ENCODE data around the gene TFPT. TPM values are rescaled to one million over a fixed set of nuclear protein-coding genes. Genes with fewer than 3 reads are reported as not detected.

TFPT gene
- total RNA-seq, 1 donor from 2014 or later, result 21.8 TPM

DNA sequence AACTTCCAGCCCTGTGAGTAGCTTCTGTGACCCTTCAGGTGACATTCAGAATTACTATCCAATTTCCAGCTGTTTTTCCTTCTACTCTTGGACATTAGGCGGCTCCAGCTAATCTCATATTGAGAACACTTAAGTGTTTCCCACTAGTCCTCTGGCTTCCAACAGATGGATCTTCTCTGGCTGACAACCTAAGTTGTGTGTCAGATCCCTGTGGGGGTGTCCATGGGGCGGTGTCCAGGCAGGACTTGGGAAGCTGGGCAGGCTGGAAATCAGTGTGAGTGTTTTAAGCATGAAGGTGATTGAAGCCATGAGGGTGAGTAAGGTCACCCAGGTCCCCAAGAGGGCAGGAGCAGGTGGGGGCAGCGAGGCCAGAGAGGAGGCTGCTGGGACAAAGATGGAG lies 32.2 kb upstream of the TFPT start:
- no peaks in the 10 kb centered on the region for H3K27me3 Mint-ChIP-seq
- no peak overlapping the region for H3K4me3 Mint-ChIP-seq (ENCODE audit: low read depth)
- peaks cover 23% of the 10 kb centered on the region for H3K36me3 Mint-ChIP-seq (ENCODE audit: insufficient read depth)

GRCh38 chr19:54145541-54146158 lies 30.2 kb upstream of the TFPT start:
- DNase-seq (ENCODE audit: low spot score, unreplicated experiment), result no peak
- TF ChIP-seq CTCF (IDR thresholded peaks at IDR 0.05; ENCODE audit: unreplicated experiment), result no peak
- no peaks in the 10 kb centered on the region for H3K9me3 Mint-ChIP-seq (ENCODE audit: low read depth)
- H3K4me1 Mint-ChIP-seq (ENCODE audit: low read depth), result peaks cover 1% of the 10 kb centered on the region
- H3K27me3 Mint-ChIP-seq, result no peaks in the 10 kb centered on the region
- H3K27ac Mint-ChIP-seq, result no peak overlapping the region
- H3K36me3 Mint-ChIP-seq (ENCODE audit: insufficient read depth), result peaks cover 25% of the 10 kb centered on the region
- H3K4me3 Mint-ChIP-seq (ENCODE audit: low read depth), result no peak overlapping the region

More for the DNA sequence above, 32.2 kb upstream of the TFPT start:
- no peaks in the 10 kb centered on the region for H3K9me3 Mint-ChIP-seq (ENCODE audit: low read depth)
- no peak for TF ChIP-seq CTCF (IDR thresholded peaks at IDR 0.05; ENCODE audit: unreplicated experiment)
- DNase-seq (ENCODE audit: low spot score, unreplicated experiment), result no peak
- no peak overlapping the region for H3K27ac Mint-ChIP-seq
- no peaks in the 10 kb centered on the region for H3K4me1 Mint-ChIP-seq (ENCODE audit: low read depth)

DNA sequence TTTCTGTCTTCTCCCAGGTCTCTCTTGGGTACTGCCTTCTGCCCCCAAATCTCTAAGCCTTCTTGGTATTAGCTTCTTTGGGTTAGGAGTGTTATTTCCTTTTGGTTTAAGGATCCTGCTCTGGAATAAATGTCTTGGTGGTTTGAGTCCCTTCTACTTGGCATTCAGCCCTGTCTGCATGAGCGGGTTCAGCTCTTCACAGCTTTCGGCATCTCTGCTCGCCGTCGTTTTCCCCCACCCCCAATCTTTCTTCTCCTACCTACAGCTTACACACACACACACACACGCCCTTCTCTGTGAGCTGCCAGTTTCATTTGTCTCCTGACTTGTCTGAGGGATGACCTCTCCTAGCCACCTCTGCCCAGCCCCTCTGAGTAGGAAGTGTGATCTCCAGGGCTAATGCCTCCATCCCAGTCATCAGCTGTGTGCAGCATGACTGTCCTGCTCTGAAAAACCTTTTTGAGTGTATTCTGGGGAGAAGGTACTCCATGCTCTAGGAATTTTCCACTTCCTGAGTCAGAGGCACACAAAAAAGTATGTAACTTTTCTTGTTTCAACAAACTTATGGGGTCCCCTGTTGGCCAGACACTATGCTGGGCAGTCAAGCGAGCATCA lies 26.8 kb upstream of the TFPT start:
- no peak overlapping the region for H3K4me3 Mint-ChIP-seq (ENCODE audit: low read depth)
- H3K4me1 Mint-ChIP-seq (ENCODE audit: low read depth), result peaks cover 10% of the 10 kb centered on the region
- H3K27ac Mint-ChIP-seq, result peak overlapping the region; percentile 34
- H3K36me3 Mint-ChIP-seq (ENCODE audit: insufficient read depth), result peaks cover 20% of the 10 kb centered on the region
- TF ChIP-seq CTCF (IDR thresholded peaks at IDR 0.05; ENCODE audit: unreplicated experiment), result no peak
- H3K9me3 Mint-ChIP-seq (ENCODE audit: low read depth), result no peaks in the 10 kb centered on the region
- no peaks in the 10 kb centered on the region for H3K27me3 Mint-ChIP-seq
- no peak for DNase-seq (ENCODE audit: low spot score, unreplicated experiment)

DNA sequence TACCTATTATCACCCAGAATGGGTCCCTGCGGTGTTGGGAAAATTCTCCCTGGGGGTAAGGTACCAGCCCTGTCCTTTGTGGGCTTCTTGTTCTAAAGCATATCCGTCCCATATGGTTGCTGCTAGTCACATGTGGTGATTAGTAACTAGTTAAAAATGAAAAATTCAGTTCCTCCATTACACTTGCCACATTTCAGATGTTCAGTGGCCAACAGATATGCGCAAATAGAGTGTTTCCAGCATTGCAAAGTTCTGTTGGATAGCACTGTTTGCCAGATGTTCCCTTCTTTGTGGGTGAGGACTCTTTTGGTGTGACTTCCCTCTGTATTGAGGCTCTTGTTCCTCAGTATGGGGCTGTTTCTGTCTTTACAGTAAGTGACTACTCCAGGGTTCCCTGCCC lies 25.9 kb upstream of the TFPT start:
- no peak overlapping the region for H3K4me3 Mint-ChIP-seq (ENCODE audit: low read depth)
- DNase-seq (ENCODE audit: low spot score, unreplicated experiment), result no peak

More for the DNA sequence above, 25.9 kb upstream of the TFPT start:
- H3K36me3 Mint-ChIP-seq (ENCODE audit: insufficient read depth), result peaks cover 20% of the 10 kb centered on the region
- TF ChIP-seq CTCF (IDR thresholded peaks at IDR 0.05; ENCODE audit: unreplicated experiment), result no peak
- H3K27me3 Mint-ChIP-seq, result no peaks in the 10 kb centered on the region
- no peaks in the 10 kb centered on the region for H3K9me3 Mint-ChIP-seq (ENCODE audit: low read depth)
- H3K4me1 Mint-ChIP-seq (ENCODE audit: low read depth), result peaks cover 12% of the 10 kb centered on the region
- no peak overlapping the region for H3K27ac Mint-ChIP-seq

All from progenitor cell of endocrine pancreas (in vitro differentiated cells).